ENCODE data around the gene HADHA.

DNA sequence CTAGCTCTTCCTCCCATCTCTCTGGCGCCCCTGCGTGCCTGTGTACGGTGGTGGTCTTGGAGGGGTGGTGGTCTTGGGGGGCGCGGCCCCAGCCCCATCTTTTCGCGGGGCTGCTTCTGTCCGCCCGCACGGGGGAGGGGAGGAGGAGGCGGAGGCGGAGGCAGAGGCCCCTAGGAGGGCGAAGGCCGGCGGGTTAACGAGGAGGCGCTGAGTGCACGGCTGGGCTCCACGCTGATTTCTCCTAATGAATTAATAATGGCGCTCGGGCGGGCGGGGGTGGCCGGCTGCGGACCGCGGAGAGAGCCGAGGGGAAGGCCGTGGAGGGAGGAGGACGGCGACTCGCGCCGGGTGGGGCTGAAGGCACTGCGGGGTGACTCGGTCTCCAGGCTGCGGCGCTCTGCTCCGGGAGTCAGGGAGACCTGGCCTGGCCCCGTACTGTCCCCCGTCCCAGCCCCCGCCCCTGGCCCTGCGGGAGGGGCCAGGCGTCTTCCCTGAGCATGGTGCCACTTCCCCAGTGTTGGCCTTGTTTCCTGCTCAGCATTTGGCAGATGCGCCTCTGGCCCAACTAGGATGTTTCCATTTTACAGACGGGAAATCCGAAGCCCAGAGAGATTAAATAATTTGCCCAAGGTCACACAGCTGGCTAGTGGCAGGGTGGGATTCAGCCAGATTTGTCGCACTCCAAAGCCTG lies 65.5 kb downstream of the HADHA start:
- TF ChIP-seq, protein P1, sequence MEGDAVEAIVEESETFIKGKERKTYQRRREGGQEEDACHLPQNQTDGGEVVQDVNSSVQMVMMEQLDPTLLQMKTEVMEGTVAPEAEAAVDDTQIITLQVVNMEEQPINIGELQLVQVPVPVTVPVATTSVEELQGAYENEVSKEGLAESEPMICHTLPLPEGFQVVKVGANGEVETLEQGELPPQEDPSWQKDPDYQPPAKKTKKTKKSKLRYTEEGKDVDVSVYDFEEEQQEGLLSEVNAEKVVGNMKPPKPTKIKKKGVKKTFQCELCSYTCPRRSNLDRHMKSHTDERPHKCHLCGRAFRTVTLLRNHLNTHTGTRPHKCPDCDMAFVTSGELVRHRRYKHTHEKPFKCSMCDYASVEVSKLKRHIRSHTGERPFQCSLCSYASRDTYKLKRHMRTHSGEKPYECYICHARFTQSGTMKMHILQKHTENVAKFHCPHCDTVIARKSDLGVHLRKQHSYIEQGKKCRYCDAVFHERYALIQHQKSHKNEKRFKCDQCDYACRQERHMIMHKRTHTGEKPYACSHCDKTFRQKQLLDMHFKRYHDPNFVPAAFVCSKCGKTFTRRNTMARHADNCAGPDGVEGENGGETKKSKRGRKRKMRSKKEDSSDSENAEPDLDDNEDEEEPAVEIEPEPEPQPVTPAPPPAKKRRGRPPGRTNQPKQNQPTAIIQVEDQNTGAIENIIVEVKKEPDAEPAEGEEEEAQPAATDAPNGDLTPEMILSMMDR (conservative IDR thresholded peaks at IDR 0.05 in 1 of 2, IDR thresholded peaks at IDR 0.05 in 1 of 2; ENCODE audit: low read depth in 1 of 2, low read length in 2 of 2), result no peak
- TF ChIP-seq EZH2 (IDR thresholded peaks at IDR 0.05; ENCODE audit: low read length, missing control alignments), result no peak
